HG03108 (cell line): Measurements from ENCODE around the gene GMDS.

Experiments
- ATAC-seq: cut with Tn5 transposase; IDR thresholded peaks from one replicate; pipeline ENCODE4 v1.9.1; 2021; ENCODE audit warnings: moderate library complexity; ENCODE audit not compliant: unreplicated experiment

GMDS gene

GRCh38 chr6:2245103-2245876, at the start of gene GMDS:
TSS of gene GMDS (minus strand) at chr6:2245605.
- peak; percentile 92 for ATAC-seq

- no peak for ATAC-seq
These were observed 40.1 kb upstream of the GMDS start for GRCh38 chr6:2285510-2285909.

GRCh38 chr6:2275892-2276242, 30.5 kb upstream of the GMDS start:
- no peak for ATAC-seq

- no peak for ATAC-seq
These were observed 29.8 kb upstream of the GMDS start for GRCh38 chr6:2274981-2275891.

GRCh38 chr6:2272696-2273095, 27.3 kb upstream of the GMDS start:
- no peak for ATAC-seq

- ATAC-seq = no peak
These were observed 24.6 kb upstream of the GMDS start for GRCh38 chr6:2270054-2270453.

GRCh38 chr6:2266841-2267240, 21.4 kb upstream of the GMDS start:
- ATAC-seq = no peak

GRCh38 chr6:2266031-2266795, 20.8 kb upstream of the GMDS start:
- no peak for ATAC-seq

- no peak for ATAC-seq
These were observed 19.5 kb upstream of the GMDS start for GRCh38 chr6:2264932-2265331.

GRCh38 chr6:2263896-2264295, 18.5 kb upstream of the GMDS start:
- no peak for ATAC-seq

GRCh38 chr6:2259574-2259973, 14.2 kb upstream of the GMDS start:
- no peak for ATAC-seq

GRCh38 chr6:2259002-2259494, 13.6 kb upstream of the GMDS start:
- ATAC-seq = no peak

- ATAC-seq = no peak
These were observed 12.7 kb upstream of the GMDS start for GRCh38 chr6:2258112-2258511.

GRCh38 chr6:2257363-2257762, 12.0 kb upstream of the GMDS start:
- no peak for ATAC-seq

GRCh38 chr6:2254747-2255146, 9.3 kb upstream of the GMDS start:
- ATAC-seq = no peak

GRCh38 chr6:2249126-2249525, 3.7 kb upstream of the GMDS start:
- no peak for ATAC-seq

- no peak for ATAC-seq
These were observed 2.3 kb upstream of the GMDS start for GRCh38 chr6:2247664-2248063.

GRCh38 chr6:2245877-2246863, 765 bp upstream of the GMDS start:
- ATAC-seq = peak; percentile 25

GRCh38 chr6:2244261-2245102, 923 bp downstream of the GMDS start:
- ATAC-seq = peak; percentile 7
